Mesenchymal stem cell (in vitro differentiated cells and primary cell): ENCODE measurements around the gene KIF13A. TPM values are rescaled to one million over a fixed set of nuclear protein-coding genes. Genes with fewer than 3 reads are reported as not detected.

Experiments used
- DNase-seq: peaks from one replicate; pipeline ENCODE4 v3.0.0-alpha.2; 2013
- H2AFZ ChIP-seq: one replicate; pipeline ENCODE4 v1.6.1; 2013; ENCODE audit warnings: low read depth, mild to moderate bottlenecking, control low read depth, inconsistent platforms, low read length, moderate library complexity
- H2AK5ac ChIP-seq: 2 replicates; pipeline ENCODE4 v1.6.1; 2013; ENCODE audit warnings: low read length, moderate library complexity, mild to moderate bottlenecking, inconsistent platforms; ENCODE audit not compliant: severe bottlenecking
- H2BK120ac ChIP-seq: one replicate; pipeline ENCODE4 v1.6.1; 2013; ENCODE audit warnings: low read depth, mild to moderate bottlenecking, inconsistent platforms, low read length, moderate library complexity
- H2BK12ac ChIP-seq, 2 experiments: one replicate each; pipeline ENCODE4 v1.6.1; 2013; ENCODE audit warnings: inconsistent platforms in 2 of 2, low read length in 2 of 2, mild to moderate bottlenecking in 2 of 2, moderate library complexity in 2 of 2, control low read depth in 1 of 2
- H2BK15ac ChIP-seq: one replicate; pipeline ENCODE4 v1.6.1; 2013; ENCODE audit warnings: mild to moderate bottlenecking, low read depth, inconsistent platforms; ENCODE audit not compliant: poor library complexity, severe bottlenecking
- H2BK5ac ChIP-seq: 2 replicates; pipeline ENCODE4 v1.6.1; 2013; ENCODE audit warnings: low read depth, mild to moderate bottlenecking, low read length, control low read depth, inconsistent platforms; ENCODE audit not compliant: poor library complexity, severe bottlenecking
- H3K14ac ChIP-seq, 2 experiments: one replicate each; pipeline ENCODE4 v1.6.1; 2013; ENCODE audit warnings: inconsistent platforms in 2 of 2, low read length in 2 of 2, control low read depth in 1 of 2, mild to moderate bottlenecking in 1 of 2, moderate library complexity in 1 of 2
- H3K18ac ChIP-seq, 2 experiments: one replicate each; pipeline ENCODE4 v1.6.1; 2013; ENCODE audit warnings: inconsistent platforms in 2 of 2, low read length in 2 of 2, control low read depth in 1 of 2, low read depth in 1 of 2, mild to moderate bottlenecking in 1 of 2
- H3K23ac ChIP-seq, 2 experiments: one replicate each; pipeline ENCODE4 v1.6.1; 2013; ENCODE audit warnings: inconsistent platforms in 2 of 2, low read length in 2 of 2, mild to moderate bottlenecking in 2 of 2, moderate library complexity in 2 of 2, control low read depth in 1 of 2
- H3K27ac ChIP-seq: 2 replicates; pipeline ENCODE4 v1.5.1; 2013; ENCODE audit warnings: mild to moderate bottlenecking, moderate library complexity, low read length, control low read depth, inconsistent platforms; ENCODE audit not compliant: poor library complexity, severe bottlenecking
- H3K27me3 ChIP-seq, 2 experiments: 2 replicates each; pipeline versions ENCODE4 v1.6.1 to v1.7.0; 2013; ENCODE audit warnings: low read length in 2 of 2, mild to moderate bottlenecking in 2 of 2, moderate library complexity in 2 of 2, control low read depth in 1 of 2, inconsistent platforms in 1 of 2; ENCODE audit not compliant: control insufficient read depth in 1 of 2, insufficient read depth in 1 of 2
- H3K36me3 ChIP-seq, 2 experiments: 2 replicates each; pipeline versions ENCODE4 v1.6.1 to v1.7.0; 2013; ENCODE audit warnings: low read length in 2 of 2, control low read depth in 1 of 2, inconsistent platforms in 1 of 2, low read depth in 1 of 2, mild to moderate bottlenecking in 1 of 2; ENCODE audit not compliant: insufficient read depth in 2 of 2, control insufficient read depth in 1 of 2
- H3K4ac ChIP-seq, 2 experiments: one replicate each; pipeline ENCODE4 v1.6.1; 2013; ENCODE audit warnings: inconsistent platforms in 2 of 2, low read length in 2 of 2, mild to moderate bottlenecking in 2 of 2, moderate library complexity in 2 of 2, control low read depth in 1 of 2, low read depth in 1 of 2
- H3K4me1 ChIP-seq: 2 replicates; pipeline ENCODE4 v1.6.1; 2013; ENCODE audit warnings: low read depth, low read length, control low read depth; ENCODE audit not compliant: control insufficient read depth, insufficient read depth
- H3K4me2 ChIP-seq: 2 replicates; pipeline ENCODE4 v1.6.1; 2013; ENCODE audit warnings: low read length, mild to moderate bottlenecking, inconsistent platforms; ENCODE audit not compliant: poor library complexity, severe bottlenecking
- H3K4me3 ChIP-seq, 2 experiments: 2 replicates each; pipeline versions ENCODE4 v1.5.1 to v1.7.0; 2013; ENCODE audit warnings: low read length in 2 of 2, mild to moderate bottlenecking in 2 of 2, control low read depth in 1 of 2, low read depth in 1 of 2; ENCODE audit not compliant: insufficient read depth in 1 of 2
- H3K79me1 ChIP-seq: replicated peaks from 2 replicates; pipeline ENCODE4 v1.6.1; 2013; ENCODE audit warnings: mild to moderate bottlenecking, control low read depth, low read length, inconsistent platforms; ENCODE audit not compliant: poor library complexity, severe bottlenecking
- H3K9ac ChIP-seq: 2 replicates; pipeline ENCODE4 v1.7.0; 2013; ENCODE audit warnings: mild to moderate bottlenecking, low read length, moderate library complexity
- H3K9me3 ChIP-seq: 2 replicates; pipeline ENCODE4 v1.7.0; 2013; ENCODE audit warnings: mild to moderate bottlenecking, low read length; ENCODE audit not compliant: control insufficient read depth
- H4K8ac ChIP-seq: one replicate; pipeline ENCODE4 v1.6.1; 2013; ENCODE audit warnings: inconsistent platforms, mild to moderate bottlenecking, low read length, moderate library complexity
- H4K91ac ChIP-seq: one replicate; pipeline ENCODE4 v1.6.1; 2013; ENCODE audit warnings: mild to moderate bottlenecking, low read length, inconsistent platforms
- WGBS: methylation state at CpG from one replicate; pipeline ENCODE4 v1.1.7; 2013; ENCODE audit warnings: mixed read lengths; 5-methylcytosine and 5-hydroxymethylcytosine counted together
- polyA plus RNA-seq, 2 experiments: library from polyadenylated mRNA; stranded (reverse); fragments of 200-250 nt; gene quantifications; one replicate each; pipeline ENCODE4 v1.2.3, GENCODE V29; 2013

The KIF13A gene
- 34.7 TPM for polyA plus RNA-seq (2013, experiment 1 of 2)
- polyA plus RNA-seq (2013, experiment 2 of 2), result 33.3 TPM

GRCh38 chr6:17987447-17987696, at the start of gene KIF13A:
Gene KIF13A (minus strand): TSS chr6:17987635. CDS start chr6:17987463, 172 bp downstream.
- Histone ChIP-seq H2BK120ac (peak within 1 kb of the TSS; percentile 93), H2AFZ (peak within 1 kb of the TSS; percentile 51), H3K27ac (peak within 1 kb of the TSS; percentile 79), H3K4me2 (peak within 1 kb of the TSS; percentile 72), H3K18ac (peak within 1 kb of the TSS; percentile 79 to 92), H3K4ac (peak within 1 kb of the TSS; percentile 80 to 92), H3K27me3 (no peaks in the 10 kb centered on the region), H3K14ac (peak within 1 kb of the TSS; percentile 79 to 93), H4K8ac (peak within 1 kb of the TSS; percentile 92), H3K23ac (peak within 1 kb of the TSS in 1 of 2 experiments; percentile 66), H3K36me3 (peaks cover 0 to 10% of the 10 kb centered on the region in 2 experiments), H3K4me1 (peaks cover 5% of the 10 kb centered on the region), H2BK15ac (peak within 1 kb of the TSS; percentile 98), H2BK12ac (peak within 1 kb of the TSS; percentile 57 to 91), H2BK5ac (peak within 1 kb of the TSS; percentile 94), H4K91ac (peak within 1 kb of the TSS; percentile 95), H3K4me3 (peak within 1 kb of the TSS; percentile 77 to 91), H3K79me1 (peaks cover 7% of the 10 kb centered on the region), H3K9me3 (no peaks in the 10 kb centered on the region), H3K9ac (peak within 1 kb of the TSS; percentile 97), H2AK5ac (no peak within 1 kb of the TSS)
- no peak for DNase-seq
- WGBS, result no CpG with 5 or more reads among the region's 54 CpGs

- Histone ChIP-seq H3K79me1 (no peaks in the 10 kb centered on the region), H3K36me3 (no peaks in the 10 kb centered on the region), H2BK5ac (no peak overlapping the region), H3K27ac (no peak overlapping the region), H2BK15ac (no peak overlapping the region), H3K23ac (no peak overlapping the region), H3K14ac (no peak overlapping the region), H3K27me3 (no peaks in the 10 kb centered on the region), H4K8ac (no peak overlapping the region), H2AK5ac (no peak overlapping the region), H3K9me3 (no peaks in the 10 kb centered on the region), H3K9ac (no peak overlapping the region), H4K91ac (no peak overlapping the region), H3K4me2 (no peak overlapping the region), H3K18ac (no peak overlapping the region), H2BK12ac (no peak overlapping the region), H3K4me1 (no peaks in the 10 kb centered on the region), H2BK120ac (no peak overlapping the region), H2AFZ (no peak overlapping the region), H3K4me3 (no peak overlapping the region), H3K4ac (no peak overlapping the region)
- no peak for DNase-seq
- WGBS, result 93% methylated on average over 4 of the region's 4 CpGs
Observed at GRCh38 chr6:18036781-18037180, 49.3 kb upstream of the KIF13A start.

DNA sequence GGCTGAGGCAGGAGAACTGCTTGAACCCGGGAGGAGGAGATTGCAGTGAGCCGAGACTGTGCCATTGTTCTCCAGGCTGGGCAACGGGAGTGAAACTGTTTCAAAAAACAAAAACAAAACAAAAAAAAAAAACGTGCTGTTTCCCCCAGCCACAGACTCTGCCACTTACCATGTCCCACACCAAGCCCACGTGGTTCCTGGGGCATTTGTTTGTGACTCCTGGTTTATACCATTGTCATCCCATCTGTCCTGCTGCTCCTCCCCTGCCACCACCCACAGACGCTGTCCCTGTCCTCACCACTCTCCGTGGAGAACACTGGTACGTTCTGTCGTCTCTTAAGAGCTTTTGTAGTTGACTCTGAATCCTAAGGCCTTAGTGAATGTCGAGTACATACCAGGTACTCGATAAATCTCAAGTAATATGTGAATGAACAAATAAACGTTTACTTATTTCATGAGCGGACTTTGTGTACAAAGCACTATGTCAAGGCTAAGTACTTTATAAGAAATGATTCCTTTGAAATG, 48.0 kb upstream of the KIF13A start:
- Histone ChIP-seq H3K9me3 (no peaks in the 10 kb centered on the region), H3K36me3 (no peaks in the 10 kb centered on the region), H2AK5ac (no peak overlapping the region), H3K23ac (no peak overlapping the region), H3K4me3 (no peak overlapping the region), H2BK15ac (no peak overlapping the region), H2BK120ac (no peak overlapping the region), H4K91ac (no peak overlapping the region), H3K4ac (no peak overlapping the region), H3K18ac (no peak overlapping the region), H2BK12ac (no peak overlapping the region), H3K4me2 (no peak overlapping the region), H3K14ac (no peak overlapping the region), H3K9ac (no peak overlapping the region), H4K8ac (no peak overlapping the region), H2AFZ (no peak overlapping the region), H3K79me1 (no peaks in the 10 kb centered on the region), H3K4me1 (no peaks in the 10 kb centered on the region), H2BK5ac (no peak overlapping the region), H3K27me3 (no peaks in the 10 kb centered on the region), H3K27ac (no peak overlapping the region)
- 86% methylated on average over 11 of the region's 13 CpGs for WGBS
- no peak for DNase-seq

GRCh38 chr6:18034798-18035202, 47.4 kb upstream of the KIF13A start:
- Histone ChIP-seq H3K79me1 (no peaks in the 10 kb centered on the region), H3K27me3 (no peaks in the 10 kb centered on the region), H2BK5ac (no peak overlapping the region), H3K9ac (no peak overlapping the region), H2AK5ac (no peak overlapping the region), H3K4me1 (no peaks in the 10 kb centered on the region), H2AFZ (no peak overlapping the region), H3K36me3 (no peaks in the 10 kb centered on the region), H4K91ac (no peak overlapping the region), H4K8ac (no peak overlapping the region), H2BK12ac (no peak overlapping the region), H3K23ac (no peak overlapping the region), H3K9me3 (no peaks in the 10 kb centered on the region), H3K4me3 (no peak overlapping the region), H3K4me2 (no peak overlapping the region), H3K4ac (no peak overlapping the region), H3K18ac (no peak overlapping the region), H3K14ac (no peak overlapping the region), H2BK120ac (no peak overlapping the region), H2BK15ac (no peak overlapping the region), H3K27ac (no peak overlapping the region)
- no peak for DNase-seq
- 90% methylated on average over 5 of the region's 6 CpGs for WGBS
